Brain pericyte (primary cell): ENCODE results near the gene SPACDR.
"Not testable (repeated sequence)": the region's sequence is repeated elsewhere in the genome, so short reads cannot be mapped to it uniquely, and the experiment has no call there.

Experiments used
- DNase-seq: peaks from one replicate; pipeline ENCODE4 v3.0.0-alpha.2; 2012; ENCODE audit warnings: low read depth, low spot score

The SPACDR gene

GRCh38 chr7:100466653-100467605 is 2.9 kb upstream of the SPACDR start:
- DNase-seq = no peak

DNA sequence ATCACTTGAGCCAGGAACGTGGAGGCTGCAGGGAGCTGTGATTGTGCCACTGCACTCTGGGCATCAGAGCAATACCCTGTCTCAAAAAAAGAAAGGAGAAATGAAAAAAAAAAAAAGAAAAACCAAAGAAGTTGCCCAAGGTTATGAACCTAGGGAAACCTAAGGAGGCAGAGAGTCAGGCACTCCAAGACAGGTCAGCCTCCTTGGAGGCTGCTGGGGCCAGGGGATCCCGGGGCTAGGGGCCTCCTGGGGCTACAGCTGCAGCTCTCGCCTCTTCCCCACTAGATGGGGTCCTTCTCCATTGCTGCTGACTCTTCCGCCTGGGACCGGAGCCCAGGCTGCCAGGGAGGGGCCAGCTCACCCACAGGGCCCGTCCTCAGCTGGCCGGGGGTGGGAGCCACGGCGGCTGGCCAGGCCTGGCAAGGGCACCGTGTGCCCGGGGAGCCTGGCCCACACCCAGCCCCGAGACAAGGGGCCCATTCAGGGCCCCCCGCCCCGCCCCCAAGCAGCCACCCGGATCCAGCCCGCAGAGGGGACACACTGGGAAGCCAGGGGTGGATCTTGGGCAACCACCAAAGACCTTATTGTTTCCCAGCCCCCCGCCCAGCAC is 1.7 kb upstream of the SPACDR start:
- no peak for DNase-seq

- no peak for DNase-seq
Measured at GRCh38 chr7:100465299-100465698, 1.2 kb upstream of the SPACDR start.

- no peak for DNase-seq
Measured at GRCh38 chr7:100464791-100465190, 731 bp upstream of the SPACDR start.

GRCh38 chr7:100457033-100457432 is 7.0 kb downstream of the SPACDR start:
- no peak for DNase-seq

DNA sequence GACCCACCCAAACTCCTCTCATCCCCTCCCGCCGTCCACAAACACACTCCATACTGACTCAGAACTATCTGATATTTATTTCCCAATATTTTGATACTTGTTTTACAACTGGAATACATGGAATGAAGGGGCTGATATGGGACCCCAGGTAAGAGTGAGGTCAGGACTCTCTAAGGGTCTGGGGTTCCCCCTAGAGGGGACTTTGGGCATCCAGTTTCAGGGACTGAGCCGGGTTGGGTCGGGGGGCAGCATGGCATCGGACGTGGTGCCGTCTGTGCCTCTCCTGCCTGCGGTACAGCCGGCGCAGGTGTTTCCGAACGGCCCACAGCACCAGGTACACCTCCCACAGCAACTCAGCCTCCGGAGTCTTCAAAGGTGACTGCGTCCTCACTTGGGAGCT is 7.5 kb downstream of the SPACDR start:
- DNase-seq = no peak

GRCh38 chr7:100455206-100455605 is 8.9 kb downstream of the SPACDR start:
- no peak for DNase-seq

GRCh38 chr7:100453854-100454253 is 10.2 kb downstream of the SPACDR start:
- not testable (repeated sequence) for DNase-seq

DNA sequence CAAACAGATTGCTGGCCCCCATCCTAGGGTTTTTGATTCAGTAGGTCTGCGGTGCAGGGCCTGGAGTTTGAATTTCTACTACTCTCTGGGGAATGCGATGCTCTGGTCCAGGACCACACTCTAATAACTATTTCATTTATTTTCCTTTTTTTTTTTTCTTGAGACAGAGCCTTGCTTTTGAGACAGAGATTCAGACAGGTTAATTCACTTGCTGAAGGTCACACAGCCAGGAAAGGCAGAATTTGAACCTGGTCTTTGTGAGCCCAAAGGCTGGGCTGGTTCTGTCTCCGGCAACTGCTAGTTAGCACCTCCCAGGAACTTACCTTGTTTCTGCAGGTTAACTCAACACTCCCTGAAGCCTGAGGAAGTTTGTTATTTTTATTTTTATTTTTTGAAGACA is 11.5 kb downstream of the SPACDR start:
- no peak for DNase-seq

DNA sequence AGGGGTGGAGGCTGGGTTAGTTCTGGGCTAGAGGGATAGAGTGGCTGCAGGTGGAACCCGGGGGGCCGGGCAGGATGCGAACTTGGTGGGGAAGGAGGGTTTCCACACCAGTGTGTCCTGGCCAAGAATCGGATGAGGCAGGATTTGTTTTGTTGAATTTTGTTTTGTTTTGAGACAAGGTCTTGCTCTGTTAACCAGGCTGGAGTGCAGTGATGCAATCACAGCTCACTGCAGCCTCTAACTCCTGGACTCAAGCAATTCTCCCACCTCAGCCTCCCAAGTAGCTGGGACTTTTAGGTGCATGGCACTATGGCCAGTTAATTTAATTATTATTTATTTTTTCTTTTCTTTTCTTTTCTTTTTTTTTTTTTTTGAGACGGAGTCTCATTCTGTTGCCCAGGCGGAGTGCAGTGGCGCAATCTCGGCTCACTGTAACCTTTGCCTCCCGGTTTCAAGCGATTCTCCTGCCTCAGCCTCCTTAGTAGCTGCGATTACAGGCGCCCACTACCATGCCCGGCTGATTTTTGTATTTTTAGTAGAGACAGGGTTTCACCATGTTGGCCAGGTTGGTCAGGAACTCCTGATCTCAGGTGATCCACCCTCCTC is 14.8 kb downstream of the SPACDR start:
- no peak for DNase-seq

- DNase-seq = not testable (repeated sequence)
Measured at GRCh38 chr7:100447363-100447762, 16.7 kb downstream of the SPACDR start.

DNA sequence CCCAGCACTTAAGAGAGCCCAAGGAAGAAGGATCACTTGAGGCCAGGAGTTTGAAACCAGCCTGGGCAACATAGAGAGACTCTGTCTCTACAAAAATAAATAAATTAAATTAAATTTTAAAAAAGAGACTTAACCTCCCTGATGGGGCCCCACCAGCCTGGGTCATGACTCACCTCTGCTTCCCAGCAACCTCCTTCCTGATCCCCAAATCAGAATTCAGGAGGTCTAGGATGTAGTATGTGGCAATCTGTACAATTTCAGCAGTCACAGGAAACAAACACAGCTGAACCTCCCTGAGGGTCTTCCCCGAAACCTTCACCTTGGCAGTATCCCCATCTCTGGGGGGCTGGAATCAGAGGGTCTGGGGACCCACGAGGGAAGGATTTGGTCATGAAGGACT is 18.0 kb downstream of the SPACDR start:
- no peak for DNase-seq

GRCh38 chr7:100444311-100445278 is 19.5 kb downstream of the SPACDR start:
- no peak for DNase-seq

GRCh38 chr7:100443096-100443840 is 20.8 kb downstream of the SPACDR start:
- no peak for DNase-seq

- no peak for DNase-seq
Measured at GRCh38 chr7:100441641-100442535, 22.2 kb downstream of the SPACDR start.

DNA sequence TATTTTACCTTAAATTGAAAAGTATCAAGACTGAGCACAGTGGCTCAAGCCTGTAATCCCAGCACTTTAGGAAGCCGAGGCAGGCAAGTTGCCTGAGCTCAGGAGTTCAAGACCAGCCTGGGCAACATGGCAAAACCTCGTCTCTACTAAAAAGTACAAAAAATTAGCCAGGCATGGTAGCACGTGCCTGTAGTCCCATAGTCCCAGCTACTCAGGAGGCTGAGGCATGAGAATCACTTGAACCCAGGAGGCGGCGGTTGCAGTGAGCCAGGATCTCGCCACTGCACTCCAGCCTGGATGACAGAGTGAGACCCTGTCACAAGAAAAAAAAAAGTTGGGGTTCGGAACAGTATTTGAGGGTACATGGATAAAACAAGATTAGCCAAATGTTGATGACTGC is 24.8 kb downstream of the SPACDR start:
- DNase-seq = not testable (repeated sequence)

DNA sequence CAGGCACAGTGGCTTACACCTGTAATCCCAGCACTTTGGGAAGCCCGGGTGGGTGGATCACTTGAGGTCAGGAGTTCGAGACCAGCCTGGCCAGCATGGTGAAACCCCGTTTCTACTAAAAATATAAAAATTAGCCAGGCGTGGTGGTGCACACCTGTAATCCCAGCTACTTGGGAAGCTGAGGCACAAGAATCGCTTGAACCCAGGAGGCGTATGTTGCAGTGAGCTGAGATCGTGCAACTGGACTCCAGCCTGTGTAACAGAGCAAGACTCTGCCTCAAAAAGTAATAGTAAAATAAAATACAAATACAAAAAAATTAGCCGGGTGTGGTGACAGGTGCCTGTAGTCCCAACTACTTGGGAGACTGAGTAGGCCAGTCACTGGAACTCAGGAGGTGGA is 25.3 kb downstream of the SPACDR start:
- not testable (repeated sequence) for DNase-seq

- no peak for DNase-seq
Measured at GRCh38 chr7:100438172-100438571, 25.9 kb downstream of the SPACDR start.
